HG03039 (cell line): ENCODE results near the gene SV2C.
A peak's percentile ranks its signal among the peaks of the same experiment; 100 is the strongest.
"Not testable (repeated sequence)": the region's sequence is repeated elsewhere in the genome, so short reads cannot be mapped to it uniquely, and the experiment has no call there.

ENCODE experiments used
- ATAC-seq: cut with Tn5 transposase; IDR thresholded peaks from one replicate; pipeline ENCODE4 v1.9.1; 2021; ENCODE audit warnings: mild to moderate bottlenecking, moderate library complexity; ENCODE audit not compliant: unreplicated experiment

SV2C gene

DNA sequence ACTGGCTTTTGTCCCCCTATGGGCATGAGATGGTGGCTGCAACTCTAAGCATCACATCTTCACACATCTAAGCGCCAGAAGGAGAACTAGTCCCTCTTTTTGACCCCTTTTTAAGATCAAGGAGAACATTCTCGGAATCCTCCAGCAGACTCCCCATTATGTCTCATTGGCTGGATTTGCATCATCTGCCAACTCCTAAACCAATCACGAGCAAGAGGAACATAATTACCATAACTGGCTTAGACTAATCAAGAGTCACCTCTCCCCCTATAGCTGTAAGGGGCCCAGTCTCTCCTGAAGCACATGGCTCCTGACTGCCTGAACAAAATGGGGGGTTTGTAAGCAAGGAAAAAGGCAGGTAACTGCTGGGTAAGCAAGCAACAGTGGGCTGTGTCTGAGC lies 251.4 kb downstream of the SV2C start:
- no peak for ATAC-seq

DNA sequence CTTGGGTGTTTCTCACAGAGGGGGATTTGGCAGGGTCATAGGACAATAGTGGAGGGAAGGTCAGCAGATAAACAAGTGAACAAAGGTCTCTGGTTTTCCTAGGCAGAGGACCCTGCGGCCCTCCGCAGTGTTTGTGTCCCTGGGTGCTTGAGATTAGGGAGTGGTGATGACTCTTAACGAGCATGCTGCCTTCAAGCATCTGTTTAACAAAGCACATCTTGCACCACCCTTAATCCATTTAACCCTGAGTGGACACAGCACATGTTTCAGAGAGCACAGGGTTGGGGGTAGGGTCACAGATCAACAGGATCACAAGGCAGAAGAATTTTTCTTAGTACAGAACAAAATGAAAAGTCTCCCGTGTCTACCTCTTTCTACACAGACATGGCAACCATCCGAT lies 252.3 kb downstream of the SV2C start:
- not testable (repeated sequence) for ATAC-seq

DNA sequence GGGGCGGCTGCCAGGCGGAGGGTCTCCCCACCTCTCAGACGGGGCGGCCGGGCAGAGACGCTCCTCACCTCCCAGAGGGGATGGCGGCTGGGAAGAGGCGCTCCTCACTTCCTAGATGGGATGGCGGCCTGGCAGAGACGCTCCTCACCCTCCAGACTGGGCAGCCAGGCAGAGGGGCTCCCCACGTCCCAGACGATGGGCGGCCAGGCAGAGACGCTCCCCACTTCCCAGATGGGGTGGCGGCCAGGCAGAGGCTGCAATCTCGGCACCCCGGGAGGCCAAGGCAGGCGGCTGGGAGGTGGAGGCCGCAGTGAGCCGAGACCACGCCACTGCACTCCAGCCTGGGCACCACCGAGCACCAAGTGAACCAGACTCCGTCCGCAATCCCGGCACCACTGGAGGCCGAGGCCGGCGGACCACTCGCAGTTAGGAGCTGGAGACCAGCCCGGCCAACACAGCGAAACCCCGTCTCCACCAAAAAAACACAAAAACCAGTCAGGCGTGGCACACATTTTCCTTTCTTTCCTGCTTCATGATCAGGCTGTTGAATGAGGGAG lies 253.1 kb downstream of the SV2C start:
- ATAC-seq: not testable (repeated sequence)

DNA sequence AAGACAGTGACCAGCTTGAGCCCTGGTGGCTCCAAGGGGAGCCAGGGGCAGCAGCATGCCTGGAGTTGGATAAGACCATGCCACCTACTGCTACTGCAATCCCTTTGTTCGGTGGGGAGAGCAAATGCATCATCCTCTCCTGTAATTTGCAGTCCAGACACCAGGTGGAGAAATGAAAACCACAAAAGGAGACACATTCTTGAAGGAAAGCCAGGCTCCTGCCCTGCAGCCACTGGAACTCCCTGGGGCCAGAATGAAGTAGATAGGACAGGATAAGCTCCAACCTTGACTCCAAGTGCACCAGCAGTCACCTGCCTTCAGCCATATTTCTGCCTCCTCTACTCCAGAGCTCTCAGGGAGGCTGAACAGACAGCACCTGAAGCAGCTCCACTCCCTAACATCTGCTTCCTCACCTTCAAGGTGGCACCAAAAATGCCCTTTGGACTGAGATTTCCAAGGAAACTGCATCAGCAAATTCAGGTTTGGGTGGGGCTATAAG lies 254.8 kb downstream of the SV2C start:
- no peak for ATAC-seq

DNA sequence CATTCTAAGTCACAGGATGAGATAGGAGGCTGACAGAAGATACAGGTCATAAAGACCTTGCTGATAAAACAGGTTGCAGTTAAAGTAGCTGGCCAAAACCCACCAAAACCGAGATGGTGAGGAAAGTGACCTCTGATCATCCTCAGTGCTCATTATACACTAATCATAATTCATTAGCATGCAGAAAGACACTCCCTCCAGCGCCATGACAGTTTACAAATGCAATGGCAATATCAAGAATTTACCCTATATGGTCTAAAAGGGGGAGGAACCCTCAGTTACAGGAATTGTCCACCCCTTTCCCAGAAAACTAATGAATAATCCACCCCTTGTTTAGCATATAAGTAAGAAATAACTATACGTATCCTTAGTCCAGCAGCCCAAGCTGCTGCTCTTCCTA lies 256.7 kb downstream of the SV2C start:
- no peak for ATAC-seq

DNA sequence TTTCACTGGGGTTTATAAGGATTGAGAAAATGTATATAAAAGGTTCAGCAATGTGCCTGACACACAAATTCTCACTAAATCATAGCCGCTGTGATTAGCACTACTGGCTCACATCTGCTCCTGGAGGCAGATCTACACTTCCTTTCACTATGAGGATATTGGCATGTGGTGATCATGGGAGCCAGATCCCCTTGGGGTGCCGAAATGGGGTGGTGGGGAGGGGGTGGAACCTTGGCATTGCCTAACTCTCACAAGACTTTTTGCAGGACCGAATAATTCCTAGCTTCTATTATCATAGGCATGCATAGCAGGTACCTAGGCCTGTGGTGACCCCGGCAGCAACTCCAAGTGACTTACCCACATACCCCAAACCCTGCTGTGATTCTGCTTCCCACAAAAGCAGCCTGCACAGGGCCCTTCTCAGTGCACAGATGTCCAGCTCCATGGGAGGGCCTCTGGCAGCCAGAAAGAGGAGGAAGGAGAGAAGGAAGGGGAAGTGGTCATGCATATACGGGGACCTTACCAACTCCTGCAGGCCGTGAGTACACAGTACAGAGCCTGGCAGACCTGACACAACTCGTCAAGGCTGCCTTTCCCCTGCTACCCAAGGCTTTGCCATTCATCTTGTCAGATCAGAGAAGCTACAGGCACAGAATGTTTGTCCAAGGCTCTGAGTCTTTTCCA lies 258.6 kb downstream of the SV2C start:
- no peak for ATAC-seq

DNA sequence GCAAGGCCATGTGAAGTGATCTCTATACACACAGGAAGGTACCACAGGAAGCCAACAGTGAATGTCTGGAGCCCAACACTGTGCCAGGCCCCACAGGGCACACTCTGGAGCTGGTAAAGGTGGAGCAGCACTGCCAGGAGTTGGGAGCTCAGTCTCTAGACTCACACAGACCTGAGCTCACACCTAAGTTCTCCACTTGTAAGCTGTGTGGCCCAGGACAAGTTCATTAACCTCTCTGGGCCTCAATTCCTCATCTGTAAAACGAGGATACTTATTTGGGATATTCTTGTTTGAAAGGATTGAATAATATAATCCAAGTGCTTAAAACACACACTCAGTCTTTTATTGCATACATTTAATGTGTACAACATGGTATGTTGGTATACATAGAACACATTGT lies 259.3 kb downstream of the SV2C start:
- ATAC-seq: no peak

DNA sequence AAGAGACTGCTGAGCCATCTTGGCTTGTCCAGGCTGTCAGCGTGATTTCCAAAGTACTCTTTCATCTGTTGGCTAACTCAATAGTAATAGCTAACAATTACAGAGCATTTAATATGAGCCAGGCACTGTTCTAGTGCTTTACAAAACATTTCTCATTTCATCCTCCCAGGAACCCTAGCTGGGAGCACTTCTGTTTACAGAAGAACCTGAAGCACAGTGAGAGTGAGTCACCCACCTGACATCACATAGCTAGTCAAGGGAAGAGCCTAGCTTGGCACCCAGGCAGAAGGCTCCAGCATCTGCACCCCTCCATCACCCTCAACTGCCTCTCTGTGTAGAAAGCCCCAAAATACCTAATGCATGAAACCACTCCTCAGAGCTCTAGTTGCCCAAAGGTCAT lies 262.4 kb downstream of the SV2C start:
- no peak for ATAC-seq

DNA sequence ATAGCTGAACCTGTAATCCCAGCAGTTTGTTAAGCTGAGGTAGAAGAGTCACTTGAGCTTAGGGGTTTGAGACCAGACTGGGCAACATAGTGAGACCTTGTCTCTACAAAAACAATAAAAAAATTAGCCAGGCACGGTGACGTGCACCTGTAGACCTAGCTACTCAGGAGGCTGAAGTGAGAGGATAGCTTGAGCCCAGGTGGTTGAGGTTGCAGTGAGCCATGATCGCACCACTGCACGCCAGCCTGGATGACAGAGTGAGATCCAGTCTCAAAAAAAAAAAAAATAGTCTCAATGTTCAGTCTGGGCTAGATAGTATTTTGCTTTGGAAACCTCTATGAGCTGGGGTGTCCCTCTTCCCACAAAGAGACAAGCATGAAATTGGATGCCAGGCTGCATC lies 268.0 kb downstream of the SV2C start:
- no peak for ATAC-seq

DNA sequence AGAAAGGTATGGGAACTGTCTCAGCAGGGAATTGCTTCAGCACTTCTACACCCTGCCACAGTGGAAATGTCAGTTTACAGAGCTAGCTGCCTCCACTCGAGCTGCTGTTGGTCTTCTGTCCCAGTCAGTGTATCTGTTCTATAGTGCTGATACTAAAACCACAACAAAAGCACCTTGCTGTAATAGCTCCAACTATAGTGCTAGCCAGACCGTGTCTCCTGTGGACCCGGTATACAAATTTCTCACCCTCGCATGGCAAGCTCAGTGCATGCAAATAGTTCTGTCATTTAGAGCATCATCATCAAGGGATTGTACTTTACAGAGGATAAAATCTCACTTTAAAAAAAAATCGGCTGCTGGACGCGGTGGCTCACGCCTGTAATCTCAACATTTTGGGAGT lies 268.4 kb downstream of the SV2C start:
- ATAC-seq: peak; percentile 97

DNA sequence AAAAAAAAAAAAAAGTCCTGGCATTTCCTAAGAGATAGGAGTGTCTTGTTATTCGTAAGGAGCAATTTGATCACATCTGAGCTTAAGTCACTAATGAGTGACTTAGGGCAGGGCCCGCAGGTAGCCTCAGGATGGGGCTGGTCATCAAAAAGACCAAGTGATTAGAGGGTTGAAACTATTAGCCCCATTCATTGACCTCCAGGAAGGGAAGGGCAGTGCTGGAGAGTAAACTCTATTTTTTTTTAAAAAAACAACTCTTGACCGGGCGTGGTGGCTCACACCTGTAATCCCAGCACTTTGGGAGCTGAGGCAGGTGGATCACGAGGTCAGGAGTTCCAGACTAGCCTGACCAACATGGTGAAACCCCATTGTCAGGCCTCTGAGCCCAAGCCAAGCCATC lies 273.7 kb downstream of the SV2C start:
- ATAC-seq: no peak

DNA sequence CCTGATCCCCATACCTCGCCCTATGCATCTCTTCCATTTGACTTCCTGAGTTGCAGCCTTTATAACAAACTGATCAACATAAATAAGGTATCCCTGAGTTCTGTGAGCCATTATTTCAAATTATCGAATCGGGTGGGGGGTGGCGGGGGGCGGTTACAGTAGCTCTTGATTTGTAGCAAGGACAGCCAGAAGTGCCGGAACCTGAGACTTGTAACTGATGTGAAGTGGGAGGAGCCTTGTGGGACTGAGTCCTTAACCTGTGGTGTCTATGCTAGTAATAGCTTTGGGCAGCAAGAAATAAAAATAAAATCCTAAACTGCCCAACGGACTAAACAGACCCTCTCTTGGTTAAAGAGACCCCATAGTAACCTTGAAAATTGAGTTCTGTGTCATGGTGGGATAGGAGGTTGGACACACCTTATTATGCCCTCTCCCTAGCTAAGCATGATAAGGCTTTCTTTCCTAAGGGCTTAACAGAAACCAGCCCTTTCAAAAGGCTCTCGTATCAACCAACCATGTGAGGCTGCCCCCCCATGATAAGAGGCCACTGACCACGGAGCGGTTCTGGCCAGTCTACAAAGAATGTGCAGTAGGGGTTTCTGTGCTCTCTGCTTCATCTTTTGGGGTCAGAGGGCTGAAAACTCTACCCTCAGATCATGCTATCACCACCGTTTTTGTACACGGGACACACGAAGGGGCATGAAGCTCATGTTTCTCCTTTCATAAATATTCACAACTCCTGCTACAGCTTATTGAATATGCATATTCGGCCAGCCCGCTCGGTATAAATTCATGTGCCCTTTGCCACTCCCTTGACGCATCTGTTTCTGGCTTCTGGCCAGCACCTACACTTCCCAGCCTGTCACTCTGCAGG lies 280.4 kb downstream of the SV2C start:
- no peak for ATAC-seq

DNA sequence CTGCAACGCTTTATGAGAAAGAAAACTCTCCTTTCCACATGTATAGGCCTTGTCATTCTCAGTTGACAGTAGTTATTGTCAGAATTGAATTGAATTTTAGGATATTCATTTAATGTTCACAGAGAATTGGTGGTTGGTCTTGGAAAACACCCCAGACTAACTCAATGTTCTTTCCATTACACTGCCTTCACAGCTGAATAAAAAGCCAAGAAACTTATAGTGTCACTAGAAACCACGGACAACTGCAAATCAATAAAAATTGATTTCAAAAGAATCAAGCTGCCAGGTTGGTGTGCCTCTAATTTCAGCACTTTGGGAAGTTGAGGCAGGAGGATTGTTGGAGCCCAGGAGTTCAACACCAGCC lies 281.0 kb downstream of the SV2C start:
- ATAC-seq: no peak

DNA sequence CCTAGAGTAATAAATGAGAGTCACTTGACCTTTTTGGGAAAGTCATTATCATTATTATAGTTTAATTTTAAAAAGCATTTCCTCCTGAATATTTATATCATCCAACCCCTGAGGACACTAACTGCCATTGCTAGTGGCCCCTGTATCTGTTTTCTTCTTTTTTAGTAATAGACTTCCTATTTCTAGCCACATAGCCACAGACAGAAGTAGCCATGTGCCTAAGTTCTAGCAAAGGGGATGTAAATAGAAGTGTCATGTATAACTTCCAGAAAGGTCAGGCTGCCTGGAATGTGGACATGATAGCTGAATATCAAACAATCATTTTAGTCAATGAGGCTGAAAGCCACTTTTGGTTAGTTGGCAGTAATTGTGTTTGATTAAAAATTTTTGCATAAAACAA lies 282.4 kb downstream of the SV2C start:
- no peak for ATAC-seq

DNA sequence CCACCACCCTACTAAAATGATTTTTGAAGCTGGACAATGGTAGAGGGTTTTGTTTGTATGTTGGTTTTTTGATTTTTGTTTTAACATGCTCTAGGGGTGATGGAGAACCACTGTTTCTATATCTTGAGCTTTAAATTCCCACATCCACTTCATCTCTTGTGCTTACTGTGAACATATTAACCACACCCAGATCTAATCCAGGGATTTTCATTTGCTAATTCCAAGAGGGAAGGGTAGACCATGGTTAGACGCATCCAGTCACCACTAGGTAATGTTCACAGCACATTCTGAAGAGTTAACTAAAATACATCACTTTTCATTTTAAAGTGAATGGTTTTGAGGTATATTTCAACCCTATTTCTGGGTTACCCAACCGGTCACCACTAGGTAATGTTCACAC lies 283.4 kb downstream of the SV2C start:
- ATAC-seq: no peak

DNA sequence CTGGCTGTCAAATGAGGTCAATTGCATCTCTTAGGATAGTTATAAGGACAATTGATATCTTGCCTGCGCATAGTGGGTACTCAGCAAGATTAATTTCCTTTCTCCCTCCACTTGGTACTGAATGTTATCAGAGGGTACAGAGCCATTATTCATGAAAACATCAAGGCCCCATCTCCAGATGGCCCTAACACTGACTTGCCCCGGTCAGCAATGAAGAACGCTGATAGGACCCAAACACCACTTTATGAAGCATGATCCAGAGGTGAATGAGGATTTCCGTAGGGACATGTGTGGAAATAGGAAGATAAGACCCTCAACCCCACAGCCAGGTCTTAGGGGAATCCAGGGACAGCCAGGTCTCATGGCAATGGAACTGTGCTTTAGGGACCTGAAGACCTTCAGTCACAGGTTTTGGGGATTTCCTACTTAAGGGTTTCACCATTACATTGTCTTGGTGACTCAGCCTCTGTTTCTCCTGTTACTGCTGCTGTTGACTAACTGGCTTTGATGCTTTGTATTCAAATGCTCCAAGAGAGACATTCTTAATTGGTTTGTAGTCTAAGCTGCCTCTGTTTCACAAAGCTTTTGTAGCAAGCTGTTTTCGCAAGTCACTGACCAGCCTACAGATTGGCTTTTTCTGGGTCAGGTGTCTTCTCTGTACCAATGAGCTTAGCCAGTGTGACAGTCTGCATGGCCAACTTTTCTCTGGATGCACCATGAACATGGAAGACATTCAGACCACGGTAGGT lies 284.6 kb downstream of the SV2C start:
- peak; percentile 56 for ATAC-seq

DNA sequence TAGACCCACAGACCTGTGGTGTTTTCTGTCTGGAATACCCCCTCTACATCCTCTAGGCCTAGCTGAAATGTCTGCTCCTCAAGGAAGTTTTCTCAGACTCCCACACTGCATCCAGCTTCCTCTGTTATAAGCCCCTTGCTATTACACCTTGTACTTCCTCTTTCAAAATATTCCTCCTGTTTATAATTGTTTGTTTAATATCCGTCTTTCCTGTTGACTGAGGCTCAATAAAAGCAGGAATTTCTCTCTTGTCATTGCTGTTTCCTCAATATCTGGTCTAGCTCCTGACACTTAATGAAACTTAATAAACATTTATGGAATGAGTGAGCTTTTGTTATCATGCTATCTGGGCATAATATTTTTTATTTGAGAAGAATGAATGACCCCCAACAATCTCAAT lies 285.8 kb downstream of the SV2C start:
- ATAC-seq: no peak

DNA sequence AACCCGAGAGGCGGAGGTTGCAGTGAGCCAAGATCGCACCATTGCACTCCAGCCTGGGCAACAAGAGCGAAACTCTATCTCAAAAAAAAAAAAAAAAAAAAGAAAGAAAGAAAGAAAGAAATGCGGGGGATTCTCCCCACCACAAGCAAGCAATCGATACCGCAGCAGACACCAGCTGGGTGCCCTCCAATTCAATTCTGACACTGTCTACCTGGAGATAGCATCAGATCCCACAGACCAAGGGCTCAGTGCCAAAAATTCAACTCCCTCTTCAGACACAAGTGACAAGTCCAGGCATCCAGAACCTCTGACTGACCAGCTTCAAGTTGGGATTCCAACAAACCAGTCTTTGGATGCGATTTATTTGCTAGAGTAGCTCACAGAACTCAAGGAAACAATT lies 286.5 kb downstream of the SV2C start:
- not testable (repeated sequence) for ATAC-seq

DNA sequence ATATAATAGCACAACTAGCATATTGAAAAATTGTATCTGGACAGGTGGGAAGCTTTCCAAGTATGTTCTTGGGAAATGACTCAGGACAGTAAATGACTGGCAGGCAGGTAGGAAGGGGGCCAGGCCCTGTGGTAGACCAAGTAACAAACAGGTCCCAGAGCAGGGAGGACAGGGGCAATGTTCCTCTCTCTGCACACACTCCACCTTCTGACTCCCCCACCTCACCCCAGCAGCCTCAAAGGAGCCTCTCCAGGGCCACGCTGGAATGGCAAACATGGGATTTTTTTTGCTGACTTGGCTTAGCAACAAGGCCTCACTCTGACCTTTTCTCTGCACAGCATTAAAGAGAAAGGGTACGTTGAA lies 288.8 kb downstream of the SV2C start:
- ATAC-seq: no peak

DNA sequence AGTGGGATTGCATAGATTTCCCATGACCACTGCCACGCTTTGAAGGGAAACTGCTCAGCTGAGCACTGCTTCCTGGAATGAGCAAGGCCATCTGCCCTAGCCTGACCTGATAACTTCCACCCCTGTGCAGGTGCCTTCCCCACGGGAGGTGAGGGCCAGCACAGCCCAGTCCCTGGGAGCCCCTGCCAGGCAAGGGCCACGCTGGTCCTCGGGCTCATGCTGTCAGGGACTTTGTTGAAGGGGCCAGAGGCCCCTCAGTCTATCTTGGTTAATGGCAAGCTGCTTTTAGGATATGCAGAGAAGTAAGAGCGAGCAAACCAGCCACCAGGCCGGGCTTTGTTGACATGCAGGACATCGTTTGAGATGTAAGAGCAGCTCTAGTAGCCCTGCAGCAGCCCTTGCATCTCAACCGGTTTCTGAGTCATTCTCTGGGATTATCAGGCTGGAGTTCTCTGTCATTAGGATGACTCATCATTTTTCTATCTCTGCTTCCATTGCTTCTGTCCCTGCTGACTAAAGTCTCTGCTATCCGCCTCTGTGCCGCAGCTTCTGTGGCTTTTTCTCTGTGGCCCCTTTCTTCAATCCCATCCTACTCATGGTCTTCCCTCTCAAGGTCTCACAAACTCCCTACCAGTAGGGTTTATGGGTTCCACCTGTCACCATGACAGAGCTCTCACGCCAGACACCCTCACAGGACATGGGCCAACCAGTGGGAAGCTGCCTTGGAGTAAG lies 289.3 kb downstream of the SV2C start:
- no peak for ATAC-seq
